ENCODE measurements around the gene P3H4. TPM values are rescaled to one million over a fixed set of nuclear protein-coding genes. Genes with fewer than 3 reads are reported as not detected.
"Not testable (repeated sequence)": the region's sequence is repeated elsewhere in the genome, so short reads cannot be mapped to it uniquely, and the experiment has no call there.

Gene P3H4
- 4.1 and 5.9 TPM in 2 replicates for total RNA-seq

GRCh38 chr17:41811549-41812380 is at the start of gene P3H4:
Gene P3H4 (minus strand): TSS chr17:41811949. CDS start chr17:41811915, 34 bp downstream.
- Mint-ChIP-seq H3K27me3 (peaks cover 21% of the 10 kb centered on the region), H3K9me3 (no peaks in the 10 kb centered on the region), H3K4me3 (peak within 1 kb of the TSS; percentile 91), H3K4me1 (peaks cover 12% of the 10 kb centered on the region), H3K36me3 (ENCODE audit: low read depth) (peaks cover 1% of the 10 kb centered on the region), H3K27ac (peak within 1 kb of the TSS; percentile 78)
- intact Hi-C loops (cut with micrococcal nuclease), result loop anchor here (1.0 kb wide), 1 partner anchor 54 kb away; the partner anchor contains the start of gene KLHL11
- peak; percentile 93 for DNase-seq

GRCh38 chr17:41860254-41860931 is 48.6 kb upstream of the P3H4 start:
- Mint-ChIP-seq H3K4me3 (no peak overlapping the region), H3K27ac (no peak overlapping the region), H3K4me1 (peaks cover 11% of the 10 kb centered on the region), H3K9me3 (no peaks in the 10 kb centered on the region), H3K27me3 (no peaks in the 10 kb centered on the region), H3K36me3 (ENCODE audit: low read depth) (peaks cover 8% of the 10 kb centered on the region)
- intact Hi-C loops (cut with micrococcal nuclease), result no loop called here
- no peak for DNase-seq

- H3K4me3 Mint-ChIP-seq; DNase-seq; H3K4me1 Mint-ChIP-seq; H3K27me3 Mint-ChIP-seq; H3K27ac Mint-ChIP-seq; intact Hi-C loops (cut with micrococcal nuclease); H3K9me3 Mint-ChIP-seq: not testable (repeated sequence)
- peaks cover 33% of the 10 kb centered on the region for H3K36me3 Mint-ChIP-seq (ENCODE audit: low read depth)
Observed at GRCh38 chr17:41851382-41851781, 39.6 kb upstream of the P3H4 start.

- no peak for DNase-seq
- H3K27me3 Mint-ChIP-seq, result no peaks in the 10 kb centered on the region
- H3K9me3 Mint-ChIP-seq, result no peaks in the 10 kb centered on the region
- intact Hi-C loops (cut with micrococcal nuclease), result no loop called here
- H3K4me3 Mint-ChIP-seq, result no peak overlapping the region
- peaks cover 3% of the 10 kb centered on the region for H3K4me1 Mint-ChIP-seq
- H3K36me3 Mint-ChIP-seq (ENCODE audit: low read depth), result peaks cover 22% of the 10 kb centered on the region
- no peak overlapping the region for H3K27ac Mint-ChIP-seq
Observed at GRCh38 chr17:41849251-41849990, 37.7 kb upstream of the P3H4 start.

GRCh38 chr17:41848788-41849187 is 37.0 kb upstream of the P3H4 start:
- Mint-ChIP-seq H3K27ac (no peak overlapping the region), H3K27me3 (no peaks in the 10 kb centered on the region), H3K4me3 (no peak overlapping the region), H3K9me3 (no peaks in the 10 kb centered on the region), H3K4me1 (peaks cover 3% of the 10 kb centered on the region), H3K36me3 (ENCODE audit: low read depth) (peaks cover 15% of the 10 kb centered on the region)
- DNase-seq, result no peak
- intact Hi-C loops (cut with micrococcal nuclease), result no loop called here

- Mint-ChIP-seq H3K9me3 (no peaks in the 10 kb centered on the region), H3K27me3 (no peaks in the 10 kb centered on the region)
Observed at GRCh38 chr17:41844971-41845370, 33.2 kb upstream of the P3H4 start.

GRCh38 chr17:41840781-41841180 is 29.0 kb upstream of the P3H4 start:
- H3K27me3 Mint-ChIP-seq; H3K4me1 Mint-ChIP-seq; H3K4me3 Mint-ChIP-seq; intact Hi-C loops (cut with micrococcal nuclease); H3K36me3 Mint-ChIP-seq (ENCODE audit: low read depth); H3K9me3 Mint-ChIP-seq; H3K27ac Mint-ChIP-seq; DNase-seq: not testable (repeated sequence)

More at GRCh38 chr17:41844971-41845370, 33.2 kb upstream of the P3H4 start:
- Mint-ChIP-seq H3K4me1 (no peaks in the 10 kb centered on the region), H3K27ac (no peak overlapping the region), H3K36me3 (ENCODE audit: low read depth) (peaks cover 2% of the 10 kb centered on the region), H3K4me3 (no peak overlapping the region)
- intact Hi-C loops (cut with micrococcal nuclease), result no loop called here
- DNase-seq, result no peak

GRCh38 chr17:41839448-41839847 is 27.7 kb upstream of the P3H4 start:
- H3K27ac Mint-ChIP-seq; H3K36me3 Mint-ChIP-seq (ENCODE audit: low read depth); H3K4me3 Mint-ChIP-seq; H3K9me3 Mint-ChIP-seq; intact Hi-C loops (cut with micrococcal nuclease); DNase-seq; H3K27me3 Mint-ChIP-seq: not testable (repeated sequence)
- peaks cover 15% of the 10 kb centered on the region for H3K4me1 Mint-ChIP-seq

- peak within 1 kb of the TSS; percentile 85 for H3K4me3 Mint-ChIP-seq
- no peaks in the 10 kb centered on the region for H3K9me3 Mint-ChIP-seq
- intact Hi-C loops (cut with micrococcal nuclease), result no loop called here
- DNase-seq, result no peak
- peaks cover 15% of the 10 kb centered on the region for H3K4me1 Mint-ChIP-seq
- peaks cover 8% of the 10 kb centered on the region for H3K27me3 Mint-ChIP-seq
- H3K36me3 Mint-ChIP-seq (ENCODE audit: low read depth), result peaks cover under 1% of the 10 kb centered on the region
- no peak within 1 kb of the TSS for H3K27ac Mint-ChIP-seq
Observed at GRCh38 chr17:41837761-41838538, 26.2 kb upstream of the P3H4 start, which contains the start of gene KLHL10. Gene KLHL10 (plus strand): TSS chr17:41837825. CDS start chr17:41837933, 108 bp downstream.

GRCh38 chr17:41836550-41837196 is 24.9 kb upstream of the P3H4 start:
- peak overlapping the region; percentile 85 for H3K4me3 Mint-ChIP-seq
- H3K36me3 Mint-ChIP-seq (ENCODE audit: low read depth), result peaks cover 10% of the 10 kb centered on the region
- H3K4me1 Mint-ChIP-seq, result peaks cover 15% of the 10 kb centered on the region
- H3K27ac Mint-ChIP-seq, result peak overlapping the region; percentile 41
- intact Hi-C loops (cut with micrococcal nuclease), result no loop called here
- DNase-seq, result no peak
- no peaks in the 10 kb centered on the region for H3K9me3 Mint-ChIP-seq
- H3K27me3 Mint-ChIP-seq, result peaks cover 8% of the 10 kb centered on the region

- Mint-ChIP-seq H3K27ac (peak within 1 kb of the TSS; percentile 66), H3K36me3 (ENCODE audit: low read depth) (peaks cover 13% of the 10 kb centered on the region), H3K4me1 (peaks cover 15% of the 10 kb centered on the region), H3K4me3 (peak within 1 kb of the TSS; percentile 85), H3K27me3 (peaks cover 8% of the 10 kb centered on the region), H3K9me3 (no peaks in the 10 kb centered on the region)
- peak; percentile 89 for DNase-seq
- intact Hi-C loops (cut with micrococcal nuclease), result no loop called here
Observed at GRCh38 chr17:41835800-41836549, 24.2 kb upstream of the P3H4 start, which contains the start of gene NT5C3B. Gene NT5C3B (minus strand): TSS chr17:41836232. CDS start chr17:41836193, 39 bp downstream.

GRCh38 chr17:41835214-41835799 is 23.6 kb upstream of the P3H4 start:
- Mint-ChIP-seq H3K36me3 (ENCODE audit: low read depth) (peaks cover 17% of the 10 kb centered on the region), H3K27ac (peak overlapping the region; percentile 66), H3K4me3 (peak overlapping the region; percentile 85), H3K9me3 (no peaks in the 10 kb centered on the region), H3K4me1 (peaks cover 15% of the 10 kb centered on the region), H3K27me3 (peaks cover 8% of the 10 kb centered on the region)
- intact Hi-C loops (cut with micrococcal nuclease), result no loop called here
- no peak for DNase-seq
